Hepatocyte (in vitro differentiated cells): ENCODE measurements around the gene CCL25.

Experiments used
- EZH2 ChIP-seq: fragments of 200-600 bp; sonication (generic); IDR thresholded peaks from 2 replicates; pipeline ENCODE4 v1.6.1; 2016; ENCODE audit warnings: antibody characterized with exemption, mild to moderate bottlenecking, borderline replicate concordance
- EZH2phosphoT487 ChIP-seq: fragments of 200-600 bp; sonication (generic); IDR thresholded peaks from one replicate; pipeline ENCODE4 v1.6.1; 2018; ENCODE audit warnings: antibody characterized with exemption, mild to moderate bottlenecking, low read depth, moderate library complexity; ENCODE audit not compliant: unreplicated experiment, severe bottlenecking
- TF ChIP-seq, protein P1 (sequence below): fragments of 200-600 bp; sonication (generic); IDR thresholded peaks from 2 replicates; pipeline ENCODE4 v1.5.1; 2016; ENCODE audit warnings: antibody characterized with exemption, mild to moderate bottlenecking; ENCODE audit not compliant: poor library complexity

DNA sequence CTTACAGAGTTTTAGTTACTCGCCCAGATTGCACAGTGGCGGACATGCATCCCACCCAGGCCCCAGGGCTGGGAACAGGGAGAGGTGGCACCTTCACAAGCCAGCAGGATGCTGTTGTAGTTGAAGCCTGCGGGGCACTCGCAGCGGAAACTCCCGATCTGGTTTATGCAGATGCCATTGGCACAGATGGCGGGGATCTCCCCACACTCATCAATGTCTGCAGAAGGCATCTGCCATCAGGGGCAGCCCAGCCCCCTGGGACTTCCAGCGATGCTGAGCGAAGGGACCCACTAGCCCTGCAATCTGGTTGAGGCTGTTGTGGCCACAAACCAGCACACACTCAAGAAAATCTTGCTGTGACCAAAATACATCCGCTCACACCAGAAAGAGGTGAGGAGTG is 44.6 kb downstream of the CCL25 start:
- TF ChIP-seq, protein P1, sequence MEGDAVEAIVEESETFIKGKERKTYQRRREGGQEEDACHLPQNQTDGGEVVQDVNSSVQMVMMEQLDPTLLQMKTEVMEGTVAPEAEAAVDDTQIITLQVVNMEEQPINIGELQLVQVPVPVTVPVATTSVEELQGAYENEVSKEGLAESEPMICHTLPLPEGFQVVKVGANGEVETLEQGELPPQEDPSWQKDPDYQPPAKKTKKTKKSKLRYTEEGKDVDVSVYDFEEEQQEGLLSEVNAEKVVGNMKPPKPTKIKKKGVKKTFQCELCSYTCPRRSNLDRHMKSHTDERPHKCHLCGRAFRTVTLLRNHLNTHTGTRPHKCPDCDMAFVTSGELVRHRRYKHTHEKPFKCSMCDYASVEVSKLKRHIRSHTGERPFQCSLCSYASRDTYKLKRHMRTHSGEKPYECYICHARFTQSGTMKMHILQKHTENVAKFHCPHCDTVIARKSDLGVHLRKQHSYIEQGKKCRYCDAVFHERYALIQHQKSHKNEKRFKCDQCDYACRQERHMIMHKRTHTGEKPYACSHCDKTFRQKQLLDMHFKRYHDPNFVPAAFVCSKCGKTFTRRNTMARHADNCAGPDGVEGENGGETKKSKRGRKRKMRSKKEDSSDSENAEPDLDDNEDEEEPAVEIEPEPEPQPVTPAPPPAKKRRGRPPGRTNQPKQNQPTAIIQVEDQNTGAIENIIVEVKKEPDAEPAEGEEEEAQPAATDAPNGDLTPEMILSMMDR = no peak
- no peak for TF ChIP-seq EZH2
- no peak for TF ChIP-seq EZH2phosphoT487
